ENCODE measurements around the gene STARD10. TPM values are rescaled to one million over a fixed set of nuclear protein-coding genes. Genes with fewer than 3 reads are reported as not detected.

STARD10 gene
- total RNA-seq, 4 donors from 2014 or later, result 39.1 to 103 (median 71.1) TPM

DNA sequence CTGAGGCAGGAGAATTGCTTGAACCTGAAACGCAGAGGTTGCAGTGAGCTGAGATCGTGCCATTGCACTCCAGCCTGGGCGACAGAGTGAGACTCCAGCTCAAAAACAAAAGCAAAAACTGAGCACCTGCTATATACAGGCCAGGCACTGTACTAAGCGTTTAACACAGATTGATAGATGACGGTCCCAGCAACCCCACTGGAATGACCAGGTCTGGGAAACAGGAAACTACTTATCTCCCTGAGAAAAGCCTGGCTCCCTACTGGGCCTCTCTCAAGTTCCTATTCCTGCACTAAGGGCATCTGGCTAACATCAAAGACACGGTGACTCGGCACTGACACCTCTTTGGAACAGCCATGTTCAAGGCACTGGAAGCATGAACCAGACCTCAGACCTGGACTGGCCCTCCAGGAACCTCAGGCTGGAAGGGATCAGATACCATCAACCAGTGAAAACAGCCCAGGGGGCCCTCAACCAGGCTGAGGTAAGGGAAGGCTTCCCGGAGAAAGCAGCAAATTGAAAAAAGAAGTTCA lies 58.3 kb downstream of the STARD10 start:
- Histone ChIP-seq H3K4me3 (no peak overlapping the region), H3K9me3 (no peaks in the 10 kb centered on the region), H3K27ac (peak overlapping the region in 1 of 4 donors; percentile 41), H3K27me3 (no peaks in the 10 kb centered on the region), H3K36me3 (no peaks in the 10 kb centered on the region), H3K4me1 (no peaks in the 10 kb centered on the region)
- TF ChIP-seq CTCF (IDR thresholded peaks at IDR 0.05 in 4 of 5, conservative IDR thresholded peaks at IDR 0.05 in 1 of 5), result no peak
- no peak for TF ChIP-seq POLR2A (IDR thresholded peaks at IDR 0.05)
- ATAC-seq, result no peak
- in situ Hi-C loops (cut with MboI; ENCODE audit: low sequenced_read_pairs in 4 of 4), result no loop called here
- no peak for DNase-seq
- intact Hi-C loops (cut with DNase I; ENCODE audit: low total_unique reads), result no loop called here

GRCh38 chr11:72732329-72732728 lies 61.5 kb downstream of the STARD10 start:
- no peak overlapping the region for H3K4me3 ChIP-seq
- no peaks in the 10 kb centered on the region for H3K36me3 ChIP-seq
- TF ChIP-seq CTCF (IDR thresholded peaks at IDR 0.05 in 4 of 5, conservative IDR thresholded peaks at IDR 0.05 in 1 of 5) (no peak), POLR2A (IDR thresholded peaks at IDR 0.05) (no peak)
- H3K4me1 ChIP-seq, result no peaks in the 10 kb centered on the region
- intact Hi-C loops (cut with DNase I; ENCODE audit: low total_unique reads), result no loop called here
- in situ Hi-C loops (cut with MboI; ENCODE audit: low sequenced_read_pairs in 4 of 4), result no loop called here
- DNase-seq, result no peak
- no peaks in the 10 kb centered on the region for H3K27me3 ChIP-seq
- H3K9me3 ChIP-seq, result no peaks in the 10 kb centered on the region
- no peak for ATAC-seq
- H3K27ac ChIP-seq, result peak overlapping the region in 1 of 4 donors; percentile 30

DNA sequence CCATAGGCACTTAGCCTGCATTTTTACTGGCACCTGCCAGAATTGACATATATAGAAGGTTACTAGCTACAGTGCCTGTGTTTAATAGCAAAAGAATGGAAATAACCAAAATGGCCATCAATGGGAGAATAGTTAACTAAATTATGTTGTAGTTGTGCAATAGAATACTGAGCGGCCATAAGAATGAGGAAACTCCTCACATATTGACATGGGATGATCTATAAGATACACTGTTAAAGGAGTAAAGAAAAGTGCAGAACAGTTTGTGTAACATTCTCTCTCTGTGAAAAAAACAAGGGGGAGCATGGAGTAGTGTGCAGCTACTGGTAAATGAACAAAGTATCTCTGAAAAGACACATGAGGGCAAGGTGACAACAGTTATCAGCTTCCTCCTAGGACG lies 63.1 kb downstream of the STARD10 start:
- DNase-seq, result no peak
- intact Hi-C loops (cut with DNase I; ENCODE audit: low total_unique reads), result no loop called here
- TF ChIP-seq CTCF (IDR thresholded peaks at IDR 0.05 in 4 of 5, conservative IDR thresholded peaks at IDR 0.05 in 1 of 5), result no peak
- TF ChIP-seq POLR2A (IDR thresholded peaks at IDR 0.05), result no peak
- Histone ChIP-seq H3K4me3 (no peak overlapping the region), H3K27me3 (no peaks in the 10 kb centered on the region), H3K4me1 (no peaks in the 10 kb centered on the region), H3K36me3 (no peaks in the 10 kb centered on the region), H3K27ac (no peak overlapping the region), H3K9me3 (no peaks in the 10 kb centered on the region)
- ATAC-seq, result no peak
- in situ Hi-C loops (cut with MboI; ENCODE audit: low sequenced_read_pairs in 4 of 4), result no loop called here

- no peak overlapping the region for H3K4me3 ChIP-seq
- H3K27ac ChIP-seq, result no peak overlapping the region
- TF ChIP-seq POLR2A (IDR thresholded peaks at IDR 0.05) (no peak), CTCF (IDR thresholded peaks at IDR 0.05 in 4 of 5, conservative IDR thresholded peaks at IDR 0.05 in 1 of 5) (no peak)
- in situ Hi-C loops (cut with MboI; ENCODE audit: low sequenced_read_pairs in 4 of 4), result no loop called here
- DNase-seq (no peak), ATAC-seq (no peak)
- H3K27me3 ChIP-seq, result no peaks in the 10 kb centered on the region
- H3K4me1 ChIP-seq, result no peaks in the 10 kb centered on the region
- intact Hi-C loops (cut with DNase I; ENCODE audit: low total_unique reads), result no loop called here
- H3K9me3 ChIP-seq, result no peaks in the 10 kb centered on the region
- no peaks in the 10 kb centered on the region for H3K36me3 ChIP-seq
These were observed 63.6 kb downstream of the STARD10 start for GRCh38 chr11:72730243-72730642.

GRCh38 chr11:72727521-72727920 lies 66.3 kb downstream of the STARD10 start:
- no peak for ATAC-seq
- H3K27ac ChIP-seq, result no peak overlapping the region
- TF ChIP-seq POLR2A (IDR thresholded peaks at IDR 0.05) (no peak), CTCF (IDR thresholded peaks at IDR 0.05 in 4 of 5, conservative IDR thresholded peaks at IDR 0.05 in 1 of 5) (no peak)
- no peaks in the 10 kb centered on the region for H3K36me3 ChIP-seq
- H3K4me1 ChIP-seq, result peaks cover 5% of the 10 kb centered on the region in 2 donors
- H3K4me3 ChIP-seq, result no peak overlapping the region
- DNase-seq, result no peak
- intact Hi-C loops (cut with DNase I; ENCODE audit: low total_unique reads), result no loop called here
- no peaks in the 10 kb centered on the region for H3K27me3 ChIP-seq
- in situ Hi-C loops (cut with MboI; ENCODE audit: low sequenced_read_pairs in 4 of 4), result loop anchor here (5.0 to 10.0 kb wide), 4 partner anchors 55 to 447 kb away; partner anchors contain the start of gene STARD10 (in 1 of the 4)
- H3K9me3 ChIP-seq, result no peaks in the 10 kb centered on the region

All from gastrocnemius medialis (tissue), 4 donors.